OCI-LY3 (cell line): ENCODE results near the gene FRMPD1.

Experiments
- EZH2phosphoT487 ChIP-seq: fragments of 200-600 bp; shearing (Covaris generic); IDR thresholded peaks from 2 replicates; pipeline ENCODE4 v1.6.1; 2018; ENCODE audit warnings: antibody characterized with exemption, mixed run types, low read depth
- TF ChIP-seq, protein P1 (sequence below): fragments of 200-600, 300-600 bp; sonication (generic); IDR thresholded peaks from 2 replicates; pipeline ENCODE4 v1.5.1; 2014; ENCODE audit warnings: antibody characterized with exemption, low read length, low read depth

DNA sequence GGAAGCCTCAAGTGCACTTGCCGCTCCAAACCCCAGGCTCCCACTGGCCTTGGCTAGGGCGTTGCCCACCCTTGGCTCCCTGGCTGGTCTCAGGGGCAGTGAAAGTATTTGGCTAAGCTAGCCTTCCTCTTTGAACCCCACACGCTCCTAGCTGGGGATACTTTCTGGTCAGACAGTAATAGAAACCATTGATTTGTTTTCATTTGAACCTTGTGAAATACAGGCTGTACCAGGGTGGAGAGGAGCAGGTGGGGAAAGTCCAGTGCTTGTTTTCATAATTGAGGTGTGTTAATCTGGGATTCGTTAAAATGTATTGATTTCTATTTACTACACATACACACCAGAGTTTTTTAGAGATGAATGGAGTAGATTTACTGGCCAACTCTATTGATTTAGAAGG, 57.0 kb downstream of the FRMPD1 start:
- no peak for TF ChIP-seq EZH2phosphoT487
- TF ChIP-seq, protein P1, sequence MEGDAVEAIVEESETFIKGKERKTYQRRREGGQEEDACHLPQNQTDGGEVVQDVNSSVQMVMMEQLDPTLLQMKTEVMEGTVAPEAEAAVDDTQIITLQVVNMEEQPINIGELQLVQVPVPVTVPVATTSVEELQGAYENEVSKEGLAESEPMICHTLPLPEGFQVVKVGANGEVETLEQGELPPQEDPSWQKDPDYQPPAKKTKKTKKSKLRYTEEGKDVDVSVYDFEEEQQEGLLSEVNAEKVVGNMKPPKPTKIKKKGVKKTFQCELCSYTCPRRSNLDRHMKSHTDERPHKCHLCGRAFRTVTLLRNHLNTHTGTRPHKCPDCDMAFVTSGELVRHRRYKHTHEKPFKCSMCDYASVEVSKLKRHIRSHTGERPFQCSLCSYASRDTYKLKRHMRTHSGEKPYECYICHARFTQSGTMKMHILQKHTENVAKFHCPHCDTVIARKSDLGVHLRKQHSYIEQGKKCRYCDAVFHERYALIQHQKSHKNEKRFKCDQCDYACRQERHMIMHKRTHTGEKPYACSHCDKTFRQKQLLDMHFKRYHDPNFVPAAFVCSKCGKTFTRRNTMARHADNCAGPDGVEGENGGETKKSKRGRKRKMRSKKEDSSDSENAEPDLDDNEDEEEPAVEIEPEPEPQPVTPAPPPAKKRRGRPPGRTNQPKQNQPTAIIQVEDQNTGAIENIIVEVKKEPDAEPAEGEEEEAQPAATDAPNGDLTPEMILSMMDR, result no peak
